C4-2B (cell line): ENCODE data around the gene GPRIN1.

Experiments
- H3K27ac ChIP-seq: fragments of 450-650 bp; 2 replicates; pipeline ENCODE4 v1.5.1; 2017
- CTCF ChIP-seq: fragments of 450-650 bp; conservative IDR thresholded peaks from 2 replicates; pipeline ENCODE4 v1.5.1; 2017; ENCODE audit warnings: mild to moderate bottlenecking
- ZFX ChIP-seq: fragments of 450-650 bp; IDR thresholded peaks from 2 replicates; pipeline ENCODE4 v1.6.1; 2017

GPRIN1 gene

GRCh38 chr5:176620333-176620981, 10.5 kb upstream of the GPRIN1 start:
- TF ChIP-seq CTCF (no peak), ZFX (no peak)
- H3K27ac ChIP-seq: no peak overlapping the region

- TF ChIP-seq ZFX: no peak
- TF ChIP-seq CTCF: no peak
- H3K27ac ChIP-seq: no peak overlapping the region
Measured at GRCh38 chr5:176619569-176620332, 9.8 kb upstream of the GPRIN1 start.

GRCh38 chr5:176619203-176619568, 9.2 kb upstream of the GPRIN1 start:
- no peak for TF ChIP-seq CTCF
- no peak overlapping the region for H3K27ac ChIP-seq

GRCh38 chr5:176618783-176619182, 8.8 kb upstream of the GPRIN1 start:
- H3K27ac ChIP-seq: no peak overlapping the region

GRCh38 chr5:176616511-176616910, 6.6 kb upstream of the GPRIN1 start:
- TF ChIP-seq ZFX: no peak
- TF ChIP-seq CTCF: no peak
- H3K27ac ChIP-seq: no peak overlapping the region

More at GRCh38 chr5:176618783-176619182, 8.8 kb upstream of the GPRIN1 start:
- TF ChIP-seq ZFX (no peak), CTCF (no peak)

GRCh38 chr5:176614805-176615478, 5.0 kb upstream of the GPRIN1 start:
- TF ChIP-seq CTCF (no peak), ZFX (no peak)
- no peak overlapping the region for H3K27ac ChIP-seq

- TF ChIP-seq ZFX (no peak), CTCF (no peak)
Measured at GRCh38 chr5:176612855-176613254, 2.9 kb upstream of the GPRIN1 start.

More at GRCh38 chr5:176612855-176613254, 2.9 kb upstream of the GPRIN1 start:
- H3K27ac ChIP-seq: no peak overlapping the region
